GM21528 (cell line): ENCODE measurements around the gene MAEA.
"Not testable (repeated sequence)": the region's sequence is repeated elsewhere in the genome, so short reads cannot be mapped to it uniquely, and the experiment has no call there.

Experiments
- ATAC-seq: cut with Tn5 transposase; IDR thresholded peaks from one replicate; pipeline ENCODE4 v1.9.1; 2021; ENCODE audit warnings: mild to moderate bottlenecking, moderate library complexity; ENCODE audit not compliant: unreplicated experiment, low FRiP score

The MAEA gene

DNA sequence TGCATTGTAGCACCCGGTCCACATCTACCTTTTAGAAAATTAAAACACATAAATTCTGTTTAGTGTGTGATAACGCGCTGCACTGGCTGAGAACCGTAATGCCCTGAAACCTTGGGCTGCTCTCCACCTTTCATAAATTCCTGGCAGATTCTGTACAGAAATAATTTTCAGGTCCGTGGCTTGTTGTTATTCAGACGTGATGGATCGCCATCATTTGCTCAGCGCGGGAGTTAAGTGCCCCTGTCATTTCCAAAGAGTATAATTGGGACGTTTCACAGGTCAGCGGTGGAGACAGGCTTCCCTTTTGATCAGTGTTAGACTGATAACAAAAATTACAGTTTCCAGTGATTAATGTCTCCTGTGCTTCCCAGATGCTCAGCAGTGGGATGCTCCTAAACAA, 73.8 kb downstream of the MAEA start:
- no peak for ATAC-seq

- ATAC-seq, result no peak
Observed at GRCh38 chr4:1364217-1364616, 74.5 kb downstream of the MAEA start.

DNA sequence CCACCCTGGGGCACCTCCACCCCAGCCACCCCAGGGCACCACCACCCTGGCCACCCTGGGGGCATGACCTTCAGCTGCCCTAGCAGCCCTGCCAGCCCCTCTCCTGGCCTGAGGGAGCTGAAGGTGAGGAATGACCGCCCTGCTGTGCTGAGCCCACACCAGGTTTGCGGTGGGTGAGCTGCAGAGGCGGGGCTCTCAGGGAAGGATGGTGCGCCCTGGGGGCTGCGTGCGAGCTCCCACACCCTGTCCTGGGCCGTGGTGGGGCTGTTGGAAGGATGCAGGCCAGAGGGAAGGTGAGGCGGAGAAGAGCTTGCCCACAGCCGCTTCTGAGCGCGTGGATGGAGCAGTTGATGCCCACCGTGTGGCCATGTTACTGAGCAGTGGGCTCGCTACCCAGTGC, 75.1 kb downstream of the MAEA start:
- no peak for ATAC-seq

GRCh38 chr4:1365271-1366178, 75.8 kb downstream of the MAEA start:
- ATAC-seq, result no peak

DNA sequence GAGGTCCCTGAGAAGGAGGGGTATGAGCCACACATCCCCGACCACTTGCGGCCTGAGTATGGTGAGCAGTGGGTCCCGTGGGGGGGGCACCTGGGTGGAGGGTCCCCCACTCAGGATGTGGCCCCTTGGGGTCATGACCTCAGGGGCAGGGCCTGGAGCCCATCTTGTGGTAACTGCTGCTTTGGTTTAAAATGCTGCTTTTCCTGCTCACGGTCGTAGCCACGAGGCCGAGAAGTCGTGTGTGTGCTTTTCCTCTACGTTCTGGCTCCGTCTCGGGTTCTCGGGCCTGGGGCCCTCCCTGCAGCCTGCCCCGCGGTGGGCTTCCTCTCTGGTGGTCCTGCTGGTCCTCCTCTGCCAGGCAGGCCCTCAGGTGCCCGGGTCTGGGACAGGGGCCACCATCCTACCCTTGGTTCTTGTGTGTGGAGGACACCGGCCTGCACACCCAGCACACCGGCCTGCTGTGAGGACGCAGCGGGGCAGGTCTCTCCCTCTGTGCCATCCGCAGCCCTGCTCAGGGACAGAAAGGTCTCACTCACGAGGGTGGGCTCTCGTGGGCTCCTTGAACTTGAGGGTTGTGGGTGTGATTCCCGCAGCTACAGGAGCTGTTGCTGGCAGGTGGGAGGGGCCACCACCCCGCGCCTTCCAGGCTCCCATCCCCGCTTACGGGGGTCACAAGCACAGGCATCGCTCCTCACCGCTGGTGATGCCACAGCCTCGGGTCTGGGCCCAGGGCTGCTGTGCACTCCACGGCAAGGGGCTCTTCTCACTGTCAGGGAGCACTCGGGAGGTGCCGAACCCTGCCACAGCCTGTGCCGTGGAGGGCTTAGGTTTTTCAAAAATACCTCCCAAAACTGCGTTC, 76.9 kb downstream of the MAEA start:
- ATAC-seq, result no peak

DNA sequence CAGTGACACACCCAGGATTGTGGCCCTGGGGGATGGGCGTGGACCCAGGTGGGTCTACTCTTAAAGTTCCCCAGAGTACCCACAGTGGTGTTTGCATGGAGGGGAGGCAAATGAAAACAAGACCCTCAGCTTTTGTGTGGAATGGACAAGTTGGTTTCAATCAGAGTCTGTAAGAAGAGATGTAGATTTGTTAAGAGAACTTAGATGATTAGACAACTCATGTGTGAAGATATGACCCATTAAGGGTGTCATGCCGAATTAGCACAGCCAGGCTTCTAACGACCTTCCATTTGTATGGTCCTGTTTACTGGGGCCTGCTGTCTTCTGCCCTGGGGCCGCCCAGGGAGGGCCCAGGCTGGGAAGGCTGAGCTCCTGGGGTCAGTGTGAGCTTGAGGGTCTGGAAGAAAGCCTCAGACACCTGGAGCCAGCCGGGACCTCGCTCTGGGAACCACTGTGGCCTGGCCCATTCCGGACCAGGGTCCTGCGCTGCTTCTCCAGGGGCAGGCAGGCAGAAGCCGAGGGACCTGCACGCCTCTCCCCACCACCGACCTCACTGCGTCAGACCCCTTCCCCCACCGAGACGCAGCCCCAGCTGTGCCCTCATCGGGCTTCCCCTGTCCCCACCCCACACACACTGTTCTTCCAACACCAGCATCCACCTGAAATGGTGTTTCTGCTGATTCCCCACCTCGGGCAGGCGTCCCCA, 77.7 kb downstream of the MAEA start:
- no peak for ATAC-seq

- ATAC-seq, result no peak
Observed at GRCh38 chr4:1367936-1368289, 78.2 kb downstream of the MAEA start.

- no peak for ATAC-seq
Observed at GRCh38 chr4:1368421-1369090, 78.9 kb downstream of the MAEA start.

DNA sequence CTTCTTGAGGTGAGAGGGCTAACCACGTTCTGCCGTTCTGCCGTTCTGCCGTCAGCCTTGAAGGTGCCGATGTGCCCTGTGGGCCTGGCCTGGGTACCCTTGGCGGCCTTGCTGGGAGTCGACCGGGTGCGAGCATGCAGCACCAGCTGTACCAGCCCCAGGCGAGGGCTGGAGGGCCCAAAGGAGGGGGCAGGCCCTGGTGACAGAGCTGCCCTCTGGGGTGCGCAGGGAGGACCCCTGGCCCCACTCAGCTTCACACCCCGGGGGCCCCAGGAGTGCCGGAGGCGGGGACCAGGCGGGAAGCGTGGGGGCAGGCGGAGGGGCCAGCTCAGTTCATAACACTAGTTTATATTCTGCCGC, 79.4 kb downstream of the MAEA start:
- no peak for ATAC-seq

DNA sequence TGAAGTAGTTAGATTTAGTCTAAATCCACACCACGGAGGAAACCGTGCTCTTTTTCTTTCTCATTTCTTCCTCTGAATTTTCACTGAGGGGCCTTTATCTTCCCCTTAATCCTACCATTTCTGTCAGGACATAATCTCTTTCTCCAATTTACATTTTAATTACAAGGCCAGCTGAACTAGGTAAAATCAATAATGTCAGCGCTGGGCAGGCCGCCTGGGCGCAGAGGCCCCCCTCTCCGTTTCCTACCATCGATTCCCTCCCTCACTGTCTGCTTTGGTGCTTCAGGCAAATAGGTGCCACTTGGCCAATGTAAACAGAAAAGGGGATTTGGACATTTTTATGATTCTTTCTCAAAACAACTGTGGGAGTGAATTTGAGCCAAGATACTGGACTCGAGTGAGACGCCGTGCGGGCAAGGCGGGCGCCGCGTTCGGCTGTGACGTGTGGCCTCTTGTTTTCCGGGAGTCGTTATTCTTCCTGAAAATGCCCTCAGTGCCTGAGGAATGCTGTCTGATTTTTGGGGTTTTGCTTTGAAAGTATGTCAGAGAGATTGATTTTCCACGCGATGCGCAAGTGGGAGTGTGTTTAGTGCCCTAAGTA, 79.9 kb downstream of the MAEA start:
- no peak for ATAC-seq

DNA sequence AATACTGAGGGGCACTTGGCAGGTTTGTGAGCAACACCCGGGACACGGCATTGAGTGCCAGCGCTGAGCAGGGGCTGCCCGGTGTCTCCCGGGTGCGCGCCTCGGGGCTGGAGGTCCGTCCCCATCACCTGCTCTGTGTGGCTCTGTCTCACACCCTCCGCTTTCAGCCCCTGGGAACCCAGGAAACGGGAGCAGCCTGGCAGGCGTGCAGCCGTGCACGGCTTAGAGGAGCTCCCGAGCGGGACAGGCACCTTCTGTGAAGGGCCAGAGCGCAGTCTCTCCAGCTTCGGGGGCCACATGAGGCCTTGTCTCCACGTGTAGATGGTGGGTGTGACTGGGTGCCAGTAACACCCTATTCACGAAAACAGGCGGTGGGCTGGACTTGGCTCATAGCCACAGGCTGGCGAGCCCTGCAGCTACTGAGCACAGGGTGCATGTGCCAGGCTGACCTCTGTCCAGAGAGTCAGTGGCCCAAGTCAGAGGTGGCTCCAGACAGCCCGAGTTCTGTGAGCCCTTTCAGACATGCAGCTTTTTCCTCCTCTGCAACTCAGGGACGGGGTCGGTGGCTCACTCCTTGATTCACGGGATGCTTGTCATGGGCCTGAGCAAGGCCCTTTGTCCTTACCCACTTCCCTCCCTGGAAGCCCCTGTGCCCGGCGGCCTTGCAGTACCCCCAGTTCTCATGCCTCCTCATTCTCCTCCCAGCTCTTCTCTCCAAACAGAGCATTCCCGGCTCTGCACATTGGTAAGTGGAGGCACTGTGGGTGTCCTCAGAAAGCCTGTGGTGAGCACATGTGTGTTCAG, 80.8 kb downstream of the MAEA start:
- no peak for ATAC-seq

- no peak for ATAC-seq
Observed at GRCh38 chr4:1371176-1372165, 81.8 kb downstream of the MAEA start.

- ATAC-seq, result not testable (repeated sequence)
Observed at GRCh38 chr4:1372576-1372975, 82.9 kb downstream of the MAEA start.

DNA sequence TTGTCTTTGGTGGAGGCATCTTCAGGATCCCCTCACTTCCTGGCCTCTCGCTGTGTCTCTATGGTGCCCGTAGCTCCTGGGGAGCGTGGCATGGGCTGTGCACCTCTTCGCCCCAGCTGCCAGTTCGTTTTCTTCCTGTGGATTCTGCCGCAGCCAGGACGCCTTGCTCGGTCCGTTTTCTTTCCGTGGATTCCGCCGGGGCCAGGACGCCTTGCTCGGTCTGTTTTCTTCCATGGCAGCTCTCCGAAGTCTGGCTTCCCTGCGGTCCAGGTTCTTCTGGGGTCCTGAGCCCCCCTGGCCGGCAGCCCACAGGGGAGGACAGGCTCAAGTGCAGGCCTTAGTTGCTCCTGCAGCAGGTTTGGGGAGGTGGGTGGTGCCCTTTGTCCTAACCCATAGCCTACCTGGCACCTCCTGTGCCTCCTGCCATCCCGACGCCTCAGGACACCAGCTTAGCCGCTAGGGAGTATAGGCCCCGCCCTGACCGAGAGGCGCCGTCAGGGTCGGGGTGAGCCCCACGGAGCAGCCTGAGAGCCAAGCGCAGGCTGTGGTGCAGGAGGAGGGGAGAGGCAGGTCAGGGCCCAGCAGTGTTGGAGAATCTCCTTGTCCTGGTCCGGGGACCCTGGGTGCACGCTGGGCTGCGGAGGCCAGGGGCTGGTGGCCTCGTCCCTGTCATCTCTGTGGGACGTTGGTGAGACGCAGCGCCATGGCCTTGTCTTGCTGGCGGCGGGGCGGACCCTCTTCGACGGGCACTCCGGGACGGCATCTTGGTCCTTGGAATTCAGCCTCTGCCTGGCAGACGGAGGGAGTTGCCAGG, 84.4 kb downstream of the MAEA start:
- no peak for ATAC-seq

GRCh38 chr4:1374706-1375045, 85.0 kb downstream of the MAEA start:
- no peak for ATAC-seq

- ATAC-seq, result no peak
Observed at GRCh38 chr4:1375051-1375721, 85.5 kb downstream of the MAEA start.

- ATAC-seq, result no peak
Observed at GRCh38 chr4:1375761-1376322, 86.2 kb downstream of the MAEA start.
